HFFc6 (cell line): ENCODE results near the gene IGFBP3. TPM values are rescaled to one million over a fixed set of nuclear protein-coding genes. Genes with fewer than 3 reads are reported as not detected.

Experiments
- DNase-seq: peaks from one replicate; pipeline ENCODE4 v3.0.0-alpha.2; 2018
- H3K27ac Mint-ChIP-seq: 2 replicates; pipeline ENCODE4 v1.8.0; 2020; ENCODE audit warnings: mild to moderate bottlenecking, mixed read lengths
- H3K27me3 Mint-ChIP-seq: 2 replicates; pipeline ENCODE4 v1.8.0; 2021; ENCODE audit warnings: mild to moderate bottlenecking, moderate library complexity, mixed read lengths; ENCODE audit not compliant: insufficient read depth
- H3K36me3 Mint-ChIP-seq: 2 replicates; pipeline ENCODE4 v1.8.0; 2021; ENCODE audit warnings: low read depth, mixed read lengths
- H3K4me1 Mint-ChIP-seq: 2 replicates; pipeline ENCODE4 v1.8.0; 2020; ENCODE audit warnings: low read depth, mixed read lengths
- H3K4me3 Mint-ChIP-seq: 2 replicates; pipeline ENCODE4 v1.8.0; 2020; ENCODE audit warnings: mild to moderate bottlenecking, moderate library complexity, mixed read lengths
- H3K9me3 Mint-ChIP-seq: 2 replicates; pipeline ENCODE4 v1.8.0; 2020; ENCODE audit warnings: mild to moderate bottlenecking, mixed read lengths
- total RNA-seq, 6 experiments: library from RNA; stranded (reverse); fragmentation: NEBNext Ultra II Directional; extraction: Animal tissue kit (Norgen Biotek cat#: 25700); gene quantifications; 2 replicates in 1 of 6; 3 replicates in 5 of 6; pipeline ENCODE4 v1.2.3, GENCODE V29; 2021
- TF ChIP-seq, protein P1 (sequence below): fragments of 200-600 bp; sonication (generic); IDR thresholded peaks from 2 replicates; pipeline ENCODE4 v1.5.0; 2021; ENCODE audit warnings: antibody characterized with exemption, mild to moderate bottlenecking

The IGFBP3 gene
- total RNA-seq, 6 experiments from 2014 or later: 797 to 983 (median 926) TPM

DNA sequence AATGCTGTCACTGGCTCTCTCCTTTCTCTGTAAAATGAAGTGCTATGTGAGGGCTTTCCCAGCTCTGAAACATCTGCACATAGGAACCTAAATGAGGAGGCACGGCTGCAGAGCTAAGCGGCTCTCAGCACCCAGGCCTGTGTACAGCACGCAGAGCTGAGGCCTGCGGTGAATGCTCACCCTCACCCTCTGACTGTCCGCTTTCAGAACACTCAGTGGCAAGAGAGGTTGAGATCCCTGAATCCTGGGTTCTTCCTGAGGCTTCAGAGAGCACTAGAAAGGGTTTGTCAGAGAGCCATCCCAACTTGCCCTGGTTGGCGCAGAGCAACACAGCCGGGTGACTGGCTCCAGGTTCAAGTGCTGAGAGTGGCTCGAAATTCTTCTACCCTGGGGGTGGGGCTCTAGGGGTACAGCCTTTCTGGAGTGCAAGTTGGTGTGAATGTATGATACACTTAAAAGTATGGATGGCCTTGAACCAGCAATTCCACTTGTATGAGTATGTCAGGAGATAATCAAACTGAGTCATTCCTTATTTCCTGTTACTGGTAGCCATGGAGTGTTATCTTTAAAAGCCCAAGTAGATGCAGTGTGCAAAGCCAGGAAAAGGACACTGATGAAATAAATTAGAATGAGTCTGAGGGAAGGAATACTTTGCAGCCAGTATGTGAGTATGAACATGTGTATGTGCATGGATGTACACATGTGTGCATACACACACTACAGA, 46.5 kb downstream of the IGFBP3 start:
- peaks cover 23% of the 10 kb centered on the region for H3K4me1 Mint-ChIP-seq
- peaks cover 25% of the 10 kb centered on the region for H3K36me3 Mint-ChIP-seq
- H3K27ac Mint-ChIP-seq: peak overlapping the region; percentile 85
- H3K9me3 Mint-ChIP-seq: peaks cover 23% of the 10 kb centered on the region
- no peaks in the 10 kb centered on the region for H3K27me3 Mint-ChIP-seq
- DNase-seq: peak; percentile 89
- 0 out of 2 replicates have a peak overlapping the region, but pooled peaks have one; percentile 20 for H3K4me3 Mint-ChIP-seq
- TF ChIP-seq, protein P1, sequence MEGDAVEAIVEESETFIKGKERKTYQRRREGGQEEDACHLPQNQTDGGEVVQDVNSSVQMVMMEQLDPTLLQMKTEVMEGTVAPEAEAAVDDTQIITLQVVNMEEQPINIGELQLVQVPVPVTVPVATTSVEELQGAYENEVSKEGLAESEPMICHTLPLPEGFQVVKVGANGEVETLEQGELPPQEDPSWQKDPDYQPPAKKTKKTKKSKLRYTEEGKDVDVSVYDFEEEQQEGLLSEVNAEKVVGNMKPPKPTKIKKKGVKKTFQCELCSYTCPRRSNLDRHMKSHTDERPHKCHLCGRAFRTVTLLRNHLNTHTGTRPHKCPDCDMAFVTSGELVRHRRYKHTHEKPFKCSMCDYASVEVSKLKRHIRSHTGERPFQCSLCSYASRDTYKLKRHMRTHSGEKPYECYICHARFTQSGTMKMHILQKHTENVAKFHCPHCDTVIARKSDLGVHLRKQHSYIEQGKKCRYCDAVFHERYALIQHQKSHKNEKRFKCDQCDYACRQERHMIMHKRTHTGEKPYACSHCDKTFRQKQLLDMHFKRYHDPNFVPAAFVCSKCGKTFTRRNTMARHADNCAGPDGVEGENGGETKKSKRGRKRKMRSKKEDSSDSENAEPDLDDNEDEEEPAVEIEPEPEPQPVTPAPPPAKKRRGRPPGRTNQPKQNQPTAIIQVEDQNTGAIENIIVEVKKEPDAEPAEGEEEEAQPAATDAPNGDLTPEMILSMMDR: no peak

DNA sequence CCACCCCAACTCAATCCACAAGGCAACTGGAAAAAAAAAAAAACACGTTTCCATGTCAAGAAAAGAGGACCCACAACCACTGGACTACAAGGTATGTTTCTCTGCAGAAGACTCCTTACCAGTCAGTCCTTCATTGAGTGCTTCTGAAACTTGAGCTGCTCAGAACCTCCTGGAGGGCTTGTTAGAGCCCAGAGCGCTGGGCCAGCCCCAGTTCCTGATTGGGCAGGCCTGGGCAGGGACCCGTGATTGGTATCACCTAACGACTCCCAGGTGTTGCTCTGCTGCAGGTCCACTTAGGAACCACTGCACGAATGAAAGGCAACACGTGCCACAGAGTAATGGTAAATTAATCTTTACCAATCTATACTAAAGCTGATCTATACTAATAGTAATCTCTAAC, 47.7 kb downstream of the IGFBP3 start:
- H3K4me1 Mint-ChIP-seq: peaks cover 31% of the 10 kb centered on the region
- TF ChIP-seq, protein P1: no peak
- DNase-seq: no peak
- peaks cover 11% of the 10 kb centered on the region; the same call in 1 of the 2 replicates for H3K9me3 Mint-ChIP-seq
- H3K36me3 Mint-ChIP-seq: peaks cover 14% of the 10 kb centered on the region
- H3K27me3 Mint-ChIP-seq: no peaks in the 10 kb centered on the region
- H3K27ac Mint-ChIP-seq: no peak overlapping the region
- H3K4me3 Mint-ChIP-seq: no peak overlapping the region

DNA sequence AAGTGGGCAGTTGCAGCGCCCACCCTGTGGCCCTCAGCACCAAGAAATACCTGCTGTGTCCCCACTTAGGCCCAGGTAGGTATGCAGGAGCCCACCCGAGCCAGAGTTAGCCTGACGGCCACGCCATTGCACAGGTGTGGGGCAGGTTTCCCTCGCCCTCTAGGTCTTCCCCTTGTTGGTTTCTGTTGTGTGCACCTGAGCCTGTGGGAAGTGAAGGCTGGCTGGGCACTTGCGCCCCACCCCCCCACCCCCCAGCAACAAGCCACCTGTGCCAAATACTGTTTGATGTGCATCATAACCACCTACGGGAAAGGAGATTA, 48.1 kb downstream of the IGFBP3 start, which contains the start of gene CCDC201:
TSS of gene CCDC201 (minus strand) at position 48 of the 320 bp plus-strand sequence. CDS start 75 bp downstream, outside the sequence.
- H3K4me3 Mint-ChIP-seq: no peak within 1 kb of the TSS
- H3K27me3 Mint-ChIP-seq: no peaks in the 10 kb centered on the region

DNA sequence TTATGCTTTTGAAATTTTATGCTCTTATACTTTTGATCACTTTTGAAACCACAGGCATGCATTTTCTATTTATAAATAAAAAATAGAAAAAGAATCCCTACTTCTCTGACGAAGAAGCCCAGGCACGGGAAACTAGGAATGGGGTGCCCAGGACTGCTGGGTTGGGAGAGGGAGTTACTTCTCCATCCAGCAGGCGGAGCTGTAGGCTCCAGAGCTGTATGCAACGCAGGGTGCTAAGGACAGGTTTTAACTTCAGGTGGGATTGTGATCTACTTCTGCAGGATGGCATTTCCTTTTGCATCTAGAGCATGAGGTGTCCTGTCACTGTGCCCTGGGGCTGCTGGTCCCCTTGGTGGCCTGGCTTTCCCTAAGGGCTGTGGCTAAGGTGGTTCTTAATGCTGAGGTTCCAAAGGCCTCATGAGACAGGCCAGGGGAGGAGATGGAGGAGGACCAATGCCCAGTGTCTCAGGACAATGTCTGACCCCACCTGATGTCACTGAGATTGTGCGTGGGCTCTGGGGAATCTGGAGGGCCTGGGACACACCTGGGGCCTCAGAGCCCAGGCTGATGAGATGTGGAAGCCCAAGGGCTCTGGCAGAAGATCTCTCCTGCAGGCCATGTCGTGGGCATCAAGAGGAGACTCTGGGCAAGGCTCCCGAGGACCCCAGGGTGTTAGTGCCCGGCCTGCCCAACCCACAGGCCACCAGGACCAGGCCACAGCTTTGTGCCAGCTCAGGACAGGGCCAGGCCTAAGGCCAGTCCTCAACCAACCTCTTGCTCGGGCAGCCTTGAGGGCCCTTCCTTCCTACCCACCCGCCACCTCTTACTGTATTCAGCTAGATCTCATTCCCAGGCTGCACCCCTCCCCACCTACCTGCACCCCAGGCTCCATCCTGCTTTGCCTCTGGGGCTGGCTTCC, 48.7 kb downstream of the IGFBP3 start:
- no peaks in the 10 kb centered on the region; the same call in 1 of the 2 replicates for H3K27me3 Mint-ChIP-seq
- peaks cover 31% of the 10 kb centered on the region for H3K4me1 Mint-ChIP-seq
- no peak overlapping the region for H3K4me3 Mint-ChIP-seq
- no peak for DNase-seq
- H3K27ac Mint-ChIP-seq: no peak overlapping the region
- TF ChIP-seq, protein P1: peak; percentile 76
- peaks cover 9% of the 10 kb centered on the region; the same call in 1 of the 2 replicates for H3K36me3 Mint-ChIP-seq
- peaks cover 2% of the 10 kb centered on the region; the same call in 1 of the 2 replicates for H3K9me3 Mint-ChIP-seq

More for the DNA sequence above, 48.1 kb downstream of the IGFBP3 start, which contains the start of gene CCDC201:
- DNase-seq: no peak
- TF ChIP-seq, protein P1: no peak
- Mint-ChIP-seq H3K4me1 (peaks cover 31% of the 10 kb centered on the region), H3K27ac (peak within 1 kb of the TSS; percentile 85; the same call in 1 of the 2 replicates), H3K9me3 (peaks cover 7% of the 10 kb centered on the region; the same call in 1 of the 2 replicates), H3K36me3 (peaks cover 10% of the 10 kb centered on the region; the same call in 1 of the 2 replicates)

DNA sequence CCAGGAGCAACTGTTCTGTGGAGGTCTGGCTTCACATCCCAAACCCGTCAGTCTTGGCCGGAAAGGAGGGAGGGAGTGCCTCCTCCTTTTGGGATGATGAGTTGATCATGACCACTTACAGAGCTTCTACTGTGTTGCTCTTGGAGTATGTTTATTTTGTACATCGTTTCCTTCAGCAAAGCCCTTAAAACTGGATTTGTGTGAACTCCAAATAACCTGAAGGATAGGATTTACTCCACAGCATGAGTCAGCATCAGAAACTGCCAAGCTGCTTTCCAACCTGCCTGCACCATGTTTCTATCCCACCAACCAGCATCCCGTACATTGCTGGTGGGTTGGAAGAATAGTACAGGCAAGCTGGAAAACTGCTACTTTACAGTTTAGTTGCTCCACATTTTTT, 51.6 kb downstream of the IGFBP3 start:
- Mint-ChIP-seq H3K9me3 (no peaks in the 10 kb centered on the region), H3K27ac (no peak overlapping the region), H3K4me1 (peaks cover 20% of the 10 kb centered on the region), H3K4me3 (no peak overlapping the region), H3K36me3 (peaks cover 5% of the 10 kb centered on the region; the same call in 1 of the 2 replicates), H3K27me3 (peaks cover 4% of the 10 kb centered on the region)
- TF ChIP-seq, protein P1: no peak
- DNase-seq: peak; percentile 43
